Endothelial cell of umbilical vein (primary cell): ENCODE data around the gene MAML3. TPM values are rescaled to one million over a fixed set of nuclear protein-coding genes. Genes with fewer than 3 reads are reported as not detected.

ENCODE experiments used
- BruUV-seq: library from RNA; stranded (reverse); fragments of 400-500 nt; replicated peaks from 2 replicates; lab custom pipeline; 2021; lab: Mats Ljungman, UMichigan
- CTCF ChIA-PET: fragments of 300-600, 350-600 bp; sonication (Branson Sonifier 250); formaldehyde crosslinking; loops from one replicate; lab custom pipeline; 2021; ENCODE audit warnings: antibody characterized with exemption, inconsistent platforms; lab: Charles Lee
- POLR2A ChIA-PET: fragments of 300-600, 350-600 bp; sonication (Branson Sonifier 250); formaldehyde crosslinking; loops from one replicate; lab custom pipeline; 2021; ENCODE audit warnings: antibody characterized with exemption, inconsistent platforms; lab: Charles Lee
- DNase-seq: peaks from one replicate; pipeline ENCODE4 v3.0.0-alpha.2; 2011; ENCODE audit warnings: low read depth, low spot score
- FAIRE-seq: peaks from 2 replicates; lab custom pipeline; 2011; peaks lifted over from hg19 to GRCh38; lab: Jason Lieb, UNC
- H2AFZ ChIP-seq: 2 replicates; pipeline ENCODE4 v1.6.0; 2012; ENCODE audit warnings: low read depth, low read length, control low read depth, inconsistent platforms
- H3K27ac ChIP-seq: 2 replicates; pipeline ENCODE4 v1.5.1; 2011; ENCODE audit warnings: low read depth, mild to moderate bottlenecking, control low read depth, low read length, moderate library complexity; ENCODE audit not compliant: insufficient read depth
- H3K27me3 ChIP-seq, 2 experiments: 2 replicates each; pipeline versions ENCODE4 v1.6.0 to v1.6.1; 2011; ENCODE audit warnings: low read length in 2 of 2, mixed read lengths in 1 of 2; ENCODE audit not compliant: control insufficient read depth in 2 of 2, insufficient read depth in 2 of 2
- H3K36me3 ChIP-seq, 2 experiments: 2 replicates in 1 of 2; 3 replicates in 1 of 2; pipeline ENCODE4 v1.5.1; 2011; ENCODE audit warnings: low read length in 2 of 2, mild to moderate bottlenecking in 1 of 2, moderate library complexity in 1 of 2; ENCODE audit not compliant: control insufficient read depth in 2 of 2, insufficient read depth in 2 of 2; ENCODE audit errors: extremely low read depth in 1 of 2
- H3K4me1 ChIP-seq: 3 replicates; pipeline ENCODE4 v1.5.1; 2011; ENCODE audit warnings: mild to moderate bottlenecking, low read length; ENCODE audit not compliant: control insufficient read depth, insufficient read depth; ENCODE audit errors: extremely low read depth
- H3K4me2 ChIP-seq: 2 replicates; pipeline ENCODE4 v1.6.1; 2011; ENCODE audit warnings: low read length, control low read depth, mixed read lengths; ENCODE audit not compliant: insufficient read depth
- H3K4me3 ChIP-seq, 3 experiments: fragments of 200-600 bp in 1 of 3; sonication (generic), shearing (Covaris generic) in 1 of 3; replicated peaks in 1 of 3; 2 replicates each; pipeline ENCODE4 v1.5.1; 2011 to 2016; ENCODE audit warnings: control low read depth in 3 of 3, low read length in 3 of 3, mild to moderate bottlenecking in 2 of 3, inconsistent platforms in 1 of 3, low read depth in 1 of 3, moderate library complexity in 1 of 3; ENCODE audit not compliant: insufficient read depth in 1 of 3
- H3K79me2 ChIP-seq: 2 replicates; pipeline ENCODE4 v1.6.0; 2012; ENCODE audit warnings: low read length, inconsistent platforms; ENCODE audit not compliant: control insufficient read depth, insufficient read depth
- H3K9ac ChIP-seq: replicated peaks from 2 replicates; pipeline ENCODE3; 2011; ENCODE audit warnings: low read length, control low read depth; ENCODE audit not compliant: insufficient read depth; ENCODE audit errors: extremely low read depth
- H3K9me1 ChIP-seq: replicated peaks from 3 replicates; pipeline ENCODE4 v1.6.0; 2011; ENCODE audit warnings: mild to moderate bottlenecking, low read length; ENCODE audit not compliant: control insufficient read depth, insufficient read depth; ENCODE audit errors: extremely low read depth
- H3K9me3 ChIP-seq: replicated peaks from 2 replicates; pipeline ENCODE4 v1.5.1; 2012; ENCODE audit warnings: low read length, inconsistent platforms; ENCODE audit not compliant: control insufficient read depth, insufficient read depth
- H4K20me1 ChIP-seq: replicated peaks from 2 replicates; pipeline ENCODE3; 2011; ENCODE audit warnings: mild to moderate bottlenecking, low read length; ENCODE audit not compliant: control insufficient read depth, insufficient read depth; ENCODE audit errors: extremely low read depth
- EZH2 ChIP-seq: IDR thresholded peaks from 2 replicates; pipeline ENCODE4 v1.6.1; 2012; ENCODE audit warnings: borderline replicate concordance, low read depth, mild to moderate bottlenecking, moderate library complexity, low read length, inconsistent platforms; ENCODE audit not compliant: severe bottlenecking
- FOS ChIP-seq: IDR thresholded peaks from 2 replicates; pipeline ENCODE4 v1.6.1; 2011; ENCODE audit warnings: mild to moderate bottlenecking, low read length, moderate library complexity, borderline replicate concordance; ENCODE audit not compliant: insufficient read depth
- GATA2 ChIP-seq: IDR thresholded peaks from 2 replicates; pipeline ENCODE4 v1.7.0; 2011; ENCODE audit warnings: low read depth, mild to moderate bottlenecking, moderate library complexity, mixed read lengths, low read length; ENCODE audit not compliant: insufficient read length, insufficient read depth
- JUN ChIP-seq: IDR thresholded peaks from 2 replicates; pipeline ENCODE4 v1.6.1; 2011; ENCODE audit warnings: borderline replicate concordance, low read depth; ENCODE audit not compliant: insufficient read length, insufficient read depth
- MYC ChIP-seq: IDR thresholded peaks from one replicate; pipeline ENCODE4 v1.6.1; 2011; ENCODE audit warnings: mild to moderate bottlenecking, low read depth, low read length
- POLR2A ChIP-seq: IDR thresholded peaks from 2 replicates; pipeline ENCODE4 v1.6.1; 2012; ENCODE audit warnings: low read depth, mild to moderate bottlenecking, control low read depth, low read length
- POLR2AphosphoS5 ChIP-seq: IDR thresholded peaks from 2 replicates; pipeline ENCODE4 v1.6.1; 2012; ENCODE audit warnings: low read depth, mild to moderate bottlenecking, control low read depth, low read length, moderate library complexity; ENCODE audit not compliant: insufficient read depth
- dilution Hi-C: fragments of 300-500 bp; cut with MboI; formaldehyde crosslinking; loops from one replicate; pipeline ENCODE4 v1.15.0; 2019; ENCODE audit warnings: low sequenced_read_pairs; ENCODE audit not compliant: extremely low pct_ligation_motif_present
- intact Hi-C: fragments of 100-400 bp; cut with micrococcal nuclease; formaldehyde crosslinking; loops from one replicate; pipeline ENCODE4 v1.10.0; 2022
- polyA plus RNA-seq, 4 experiments: library from polyadenylated mRNA; depleted of rRNA in 3 of 4; stranded (reverse) in 3 of 4; unstranded in 1 of 4; fragments of >200 nt; gene quantifications; 2 replicates each; pipeline versions ENCODE4 v1.2.1 to v1.2.3, GENCODE V29; 2011 to 2012; ENCODE audit warnings: missing spikeins in 1 of 4
- total RNA-seq: library from RNA; stranded (reverse); gene quantifications from 2 replicates; pipeline ENCODE4 v1.2.3, GENCODE V29; 2021
- TF ChIP-seq, protein P1 (sequence below), 2 donors: IDR thresholded peaks; 1 replicate in 1 of 2; 2 replicates in 1 of 2; pipeline ENCODE4 v1.5.1; 2011; ENCODE audit warnings: low read length in 2 of 2, mild to moderate bottlenecking in 2 of 2, moderate library complexity in 2 of 2, control low read depth in 1 of 2, inconsistent platforms in 1 of 2, low read depth in 1 of 2; ENCODE audit not compliant: insufficient read depth in 1 of 2; ENCODE audit errors: extremely low read depth in 1 of 2
- TF ChIP-seq, protein P2 (sequence below): IDR thresholded peaks from 2 replicates; pipeline ENCODE4 v1.6.1; 2011; ENCODE audit not compliant: insufficient read depth, insufficient read length

The MAML3 gene
- total and polyA plus RNA-seq, 2 donors (not counting 3 experiments of a cell fraction or from before 2014, with no cell fraction given) = 14.0 to 20.3 TPM

DNA sequence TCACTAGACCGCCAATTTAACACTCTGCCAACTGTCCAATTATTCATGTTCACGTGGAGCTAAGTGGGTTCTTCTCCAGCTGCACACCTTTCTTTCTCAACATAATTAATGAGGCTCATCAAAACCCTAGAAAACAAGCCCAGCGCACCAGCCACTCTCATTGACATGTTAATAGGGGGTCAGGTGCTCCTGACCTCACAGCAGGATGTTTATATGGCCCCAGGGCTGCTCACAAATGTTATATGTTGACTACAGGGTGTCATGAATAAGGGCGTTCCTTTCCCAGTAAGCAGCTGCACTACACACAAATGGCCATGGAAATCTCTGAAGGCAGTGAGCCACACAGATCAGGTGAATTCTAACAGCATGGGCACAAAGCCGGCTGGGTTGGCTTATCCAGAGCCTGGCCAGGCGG, 278.6 kb downstream of the MAML3 start:
- H2AFZ ChIP-seq = no peak overlapping the region
- H3K4me1 ChIP-seq = peaks cover 16% of the 10 kb centered on the region
- no peak overlapping the region for H3K27ac ChIP-seq
- TF ChIP-seq FOS (no peak), GATA2 (no peak), MYC (no peak), POLR2A (no peak), EZH2 (no peak), POLR2AphosphoS5 (no peak), JUN (no peak)
- TF ChIP-seq, protein P1, sequence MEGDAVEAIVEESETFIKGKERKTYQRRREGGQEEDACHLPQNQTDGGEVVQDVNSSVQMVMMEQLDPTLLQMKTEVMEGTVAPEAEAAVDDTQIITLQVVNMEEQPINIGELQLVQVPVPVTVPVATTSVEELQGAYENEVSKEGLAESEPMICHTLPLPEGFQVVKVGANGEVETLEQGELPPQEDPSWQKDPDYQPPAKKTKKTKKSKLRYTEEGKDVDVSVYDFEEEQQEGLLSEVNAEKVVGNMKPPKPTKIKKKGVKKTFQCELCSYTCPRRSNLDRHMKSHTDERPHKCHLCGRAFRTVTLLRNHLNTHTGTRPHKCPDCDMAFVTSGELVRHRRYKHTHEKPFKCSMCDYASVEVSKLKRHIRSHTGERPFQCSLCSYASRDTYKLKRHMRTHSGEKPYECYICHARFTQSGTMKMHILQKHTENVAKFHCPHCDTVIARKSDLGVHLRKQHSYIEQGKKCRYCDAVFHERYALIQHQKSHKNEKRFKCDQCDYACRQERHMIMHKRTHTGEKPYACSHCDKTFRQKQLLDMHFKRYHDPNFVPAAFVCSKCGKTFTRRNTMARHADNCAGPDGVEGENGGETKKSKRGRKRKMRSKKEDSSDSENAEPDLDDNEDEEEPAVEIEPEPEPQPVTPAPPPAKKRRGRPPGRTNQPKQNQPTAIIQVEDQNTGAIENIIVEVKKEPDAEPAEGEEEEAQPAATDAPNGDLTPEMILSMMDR (IDR thresholded peaks at IDR 0.05; ENCODE audit: extremely low read depth in 1 of 2, insufficient read depth in 1 of 2, low read depth in 1 of 2, low read length in 2 of 2) = no peak
- TF ChIP-seq, protein P2, sequence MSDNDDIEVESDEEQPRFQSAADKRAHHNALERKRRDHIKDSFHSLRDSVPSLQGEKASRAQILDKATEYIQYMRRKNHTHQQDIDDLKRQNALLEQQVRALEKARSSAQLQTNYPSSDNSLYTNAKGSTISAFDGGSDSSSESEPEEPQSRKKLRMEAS = no peak
- ChIA-PET CTCF (no interaction called here), POLR2A (no interaction called here)
- H3K9me1 ChIP-seq = no peaks in the 10 kb centered on the region
- intact Hi-C loops (no loop called here), dilution Hi-C loops (no loop called here)
- no TSS peak for BruUV-seq
- H3K4me2 ChIP-seq = no peak overlapping the region
- no peaks in the 10 kb centered on the region for H4K20me1 ChIP-seq
- H3K27me3 ChIP-seq = no peaks in the 10 kb centered on the region
- DNase-seq = no peak
- H3K36me3 ChIP-seq = no peaks in the 10 kb centered on the region
- no peak for FAIRE-seq
- no peaks in the 10 kb centered on the region for H3K79me2 ChIP-seq
- H3K9me3 ChIP-seq = no peaks in the 10 kb centered on the region
- H3K9ac ChIP-seq = no peak overlapping the region
- H3K4me3 ChIP-seq = no peak overlapping the region
